OCI-LY1 (cell line): Measurements from ENCODE around the gene CLEC14A.

Experiments
- H2AFZ ChIP-seq: fragments of 200-600 bp; sonication (generic), shearing (Covaris generic); 2 replicates; pipeline ENCODE4 v1.6.0; 2014; ENCODE audit warnings: antibody characterized with exemption, mild to moderate bottlenecking, low read length
- H3F3A ChIP-seq: fragments of 200-600 bp; sonication (generic), shearing (Covaris generic); 2 replicates; pipeline ENCODE4 v1.6.0; 2014; ENCODE audit warnings: mild to moderate bottlenecking, antibody characterized with exemption, low read length, moderate library complexity; ENCODE audit not compliant: insufficient read depth
- H3K27ac ChIP-seq: fragments of 200-600 bp; sonication (generic); 2 replicates; pipeline ENCODE4 v1.5.1; 2014; ENCODE audit warnings: low read length, mixed run types, mild to moderate bottlenecking, low read depth; ENCODE audit not compliant: poor library complexity, severe bottlenecking
- H3K27me3 ChIP-seq: fragments of 200-600 bp; sonication (generic); 2 replicates; pipeline ENCODE4 v1.6.0; 2014; ENCODE audit warnings: antibody characterized with exemption, mild to moderate bottlenecking, low read length, moderate library complexity; ENCODE audit not compliant: insufficient read depth
- H3K36me3 ChIP-seq: fragments of 200-600 bp; sonication (generic); 2 replicates; pipeline ENCODE4 v1.6.1; 2014; ENCODE audit warnings: mild to moderate bottlenecking, antibody characterized with exemption, low read length, moderate library complexity, mixed read lengths; ENCODE audit not compliant: insufficient read depth
- H3K4me1 ChIP-seq: fragments of 200-600 bp; sonication (generic); 2 replicates; pipeline ENCODE4 v1.5.1; 2014; ENCODE audit warnings: mild to moderate bottlenecking, low read length, moderate library complexity; ENCODE audit not compliant: insufficient read depth, severe bottlenecking
- H3K4me2 ChIP-seq: fragments of 200-600 bp; sonication (generic), shearing (Covaris generic); 2 replicates; pipeline ENCODE4 v1.6.1; 2014; ENCODE audit warnings: low read length
- H3K4me3 ChIP-seq: fragments of 200-600 bp; sonication (generic); 2 replicates; pipeline ENCODE4 v1.5.1; 2014; ENCODE audit warnings: low read length, low read depth, mild to moderate bottlenecking, mixed read lengths; ENCODE audit not compliant: poor library complexity, severe bottlenecking
- H3K79me2 ChIP-seq: fragments of 200-600 bp; shearing (Covaris generic); 2 replicates; pipeline ENCODE4 v1.6.1; 2016; ENCODE audit warnings: mixed run types, low read length, mixed read lengths; ENCODE audit not compliant: insufficient read depth
- H3K9ac ChIP-seq: fragments of 200-600 bp; sonication (generic), shearing (Covaris generic); 2 replicates; pipeline ENCODE4 v1.6.1; 2014; ENCODE audit warnings: mild to moderate bottlenecking, low read length, mixed read lengths
- H3K9me2 ChIP-seq: fragments of 200-600 bp; sonication (generic), shearing (Covaris generic); 2 replicates; pipeline ENCODE4 v1.6.1; 2014; ENCODE audit warnings: low read depth, mild to moderate bottlenecking, low read length, mixed read lengths
- H3K9me3 ChIP-seq: fragments of 200-600 bp; shearing (Covaris generic); 2 replicates; pipeline ENCODE4 v1.6.1; 2014; ENCODE audit warnings: low read length, mixed read lengths
- H4K20me1 ChIP-seq: fragments of 200-600 bp; sonication (generic), shearing (Covaris generic); 2 replicates; pipeline ENCODE4 v1.6.0; 2016; ENCODE audit warnings: mild to moderate bottlenecking, low read length; ENCODE audit not compliant: insufficient read depth
- CTCF ChIP-seq: fragments of 200-600 bp; sonication (generic), shearing (Covaris generic); IDR thresholded peaks from 2 replicates; pipeline ENCODE4 v1.5.1; 2017; ENCODE audit warnings: mild to moderate bottlenecking, antibody characterized with exemption, low read length, moderate library complexity, mixed read lengths
- EZH2 ChIP-seq: fragments of 200-600 bp; sonication (generic), shearing (Covaris generic); IDR thresholded peaks from 2 replicates; pipeline ENCODE4 v1.8.0; 2017; ENCODE audit warnings: borderline replicate concordance, mixed run types, mild to moderate bottlenecking, antibody characterized with exemption, low read length, moderate library complexity, mixed read lengths

Gene CLEC14A

GRCh38 chr14:38262844-38263243 is 7.0 kb upstream of the CLEC14A start:
- Histone ChIP-seq H3K27ac (no peak overlapping the region), H3K79me2 (no peaks in the 10 kb centered on the region), H3K9ac (no peak overlapping the region), H4K20me1 (no peaks in the 10 kb centered on the region), H2AFZ (no peak overlapping the region), H3K4me2 (no peak overlapping the region), H3K9me3 (no peaks in the 10 kb centered on the region), H3K4me3 (no peak overlapping the region), H3K4me1 (no peaks in the 10 kb centered on the region), H3K27me3 (no peaks in the 10 kb centered on the region), H3K36me3 (no peaks in the 10 kb centered on the region), H3K9me2 (no peaks in the 10 kb centered on the region), H3F3A (no peaks in the 10 kb centered on the region)
- TF ChIP-seq EZH2 (no peak), CTCF (no peak)

- no peaks in the 10 kb centered on the region for H3F3A ChIP-seq
- no peaks in the 10 kb centered on the region for H3K4me1 ChIP-seq
- no peak for TF ChIP-seq EZH2
- TF ChIP-seq CTCF: no peak
- no peak overlapping the region for H2AFZ ChIP-seq
- no peaks in the 10 kb centered on the region for H4K20me1 ChIP-seq
- H3K27me3 ChIP-seq: no peaks in the 10 kb centered on the region
- H3K4me3 ChIP-seq: no peak overlapping the region
- no peak overlapping the region for H3K27ac ChIP-seq
- no peaks in the 10 kb centered on the region for H3K79me2 ChIP-seq
- H3K9me3 ChIP-seq: no peaks in the 10 kb centered on the region
- no peak overlapping the region for H3K4me2 ChIP-seq
- H3K9ac ChIP-seq: no peak overlapping the region
- H3K9me2 ChIP-seq: no peaks in the 10 kb centered on the region
- no peaks in the 10 kb centered on the region for H3K36me3 ChIP-seq
Observed at GRCh38 chr14:38261620-38262019, 5.7 kb upstream of the CLEC14A start.

DNA sequence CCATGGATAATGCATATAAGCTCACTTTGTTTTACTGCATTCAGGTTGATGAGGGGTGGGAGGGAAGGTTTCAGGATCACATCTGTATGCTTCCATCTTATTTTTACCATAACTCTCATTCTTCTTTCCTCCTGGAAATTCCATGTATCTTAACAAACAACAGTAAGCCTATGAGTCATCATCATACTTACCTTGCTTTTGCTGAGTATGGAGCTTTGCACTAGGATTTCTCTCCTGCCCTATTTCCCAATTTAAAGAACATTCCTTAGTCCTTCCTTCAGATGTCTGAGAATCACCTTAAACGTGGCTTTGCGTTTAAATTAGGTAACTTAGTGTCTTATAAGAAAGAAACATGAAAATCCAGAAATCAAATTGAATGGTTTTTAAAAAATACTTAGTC is 1.6 kb upstream of the CLEC14A start:
- TF ChIP-seq EZH2 (no peak), CTCF (no peak)
- H3F3A ChIP-seq: no peaks in the 10 kb centered on the region
- no peak overlapping the region for H3K4me2 ChIP-seq
- H3K27me3 ChIP-seq: no peaks in the 10 kb centered on the region
- H3K4me1 ChIP-seq: peaks cover under 1% of the 10 kb centered on the region
- no peak overlapping the region for H3K9ac ChIP-seq
- no peaks in the 10 kb centered on the region for H4K20me1 ChIP-seq
- no peak overlapping the region for H3K4me3 ChIP-seq
- H3K27ac ChIP-seq: no peak overlapping the region
- H3K36me3 ChIP-seq: no peaks in the 10 kb centered on the region; the same call in 1 of the 2 replicates
- no peaks in the 10 kb centered on the region for H3K79me2 ChIP-seq
- H2AFZ ChIP-seq: no peak overlapping the region
- no peaks in the 10 kb centered on the region for H3K9me2 ChIP-seq
- peaks cover 3% of the 10 kb centered on the region; the same call in 1 of the 2 replicates for H3K9me3 ChIP-seq
